ENCODE data around the gene CUBN. TPM values are rescaled to one million over a fixed set of nuclear protein-coding genes. Genes with fewer than 3 reads are reported as not detected.
"Not testable (repeated sequence)": the region's sequence is repeated elsewhere in the genome, so short reads cannot be mapped to it uniquely, and the experiment has no call there.

Gene CUBN
- total RNA-seq, 1 donor from 2014 or later = 2.0 TPM

DNA sequence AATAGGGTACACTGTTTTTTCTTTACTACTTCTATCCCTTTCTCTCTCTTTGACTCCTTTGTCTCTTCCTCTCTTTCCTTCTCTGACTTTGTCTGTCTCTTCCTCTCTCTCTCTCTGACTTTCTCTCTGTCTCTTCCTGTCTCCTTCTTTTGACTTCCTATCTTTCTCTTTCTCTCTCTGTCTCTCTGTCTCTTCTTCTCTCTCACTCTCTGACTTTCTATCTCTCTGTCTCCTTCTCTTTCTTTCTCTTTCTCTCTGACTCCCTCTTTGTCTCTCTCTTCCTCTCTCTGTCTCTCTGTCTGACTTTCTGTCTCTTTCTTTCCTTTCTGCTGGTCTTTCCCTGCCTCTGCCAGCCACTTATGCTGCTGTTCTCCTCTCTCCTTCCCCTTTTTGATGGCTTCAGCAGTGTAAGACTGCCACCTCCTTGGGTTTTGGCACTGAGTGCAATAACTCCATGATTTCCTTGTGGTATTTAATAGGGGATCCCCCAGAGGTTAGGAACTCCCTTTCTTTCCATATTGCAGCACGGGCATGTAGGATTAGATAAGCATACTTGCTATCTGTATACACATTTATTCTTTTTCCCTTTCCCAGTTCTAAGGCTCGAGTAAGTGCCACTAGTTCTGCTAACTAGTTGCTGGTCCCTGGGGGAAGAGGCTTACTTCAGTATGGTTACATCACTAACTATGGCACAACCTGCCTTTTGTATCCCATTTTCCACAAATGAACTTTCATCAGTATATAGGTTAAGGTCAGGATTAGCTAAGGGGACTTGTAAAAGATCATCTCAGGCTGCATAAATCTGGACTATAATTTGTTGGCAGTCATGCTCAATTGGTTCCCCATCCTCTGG lies 116.3 kb downstream of the CUBN start:
- DNase-seq (ENCODE audit: low read depth, low spot score) = not testable (repeated sequence)

DNA sequence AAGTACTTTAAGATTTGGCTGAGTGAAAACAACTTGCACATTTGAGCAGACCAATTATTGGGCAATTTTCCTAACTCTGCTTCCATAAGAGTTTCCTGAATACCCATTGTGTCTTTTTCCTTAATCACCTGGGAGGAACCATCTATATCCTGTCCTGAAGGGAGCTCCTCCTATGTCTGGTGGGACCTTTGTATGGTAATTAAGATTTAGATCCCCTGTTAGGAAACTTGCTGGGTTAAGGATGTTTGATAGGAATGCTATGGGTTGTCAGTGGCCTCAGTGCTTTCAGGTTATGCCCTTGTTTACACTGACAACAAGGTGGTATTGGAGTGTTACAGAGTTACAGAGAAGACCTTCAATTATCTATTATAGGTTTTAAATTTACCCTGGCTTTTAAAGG lies 116.9 kb downstream of the CUBN start:
- DNase-seq (ENCODE audit: low read depth, low spot score) = not testable (repeated sequence)

- DNase-seq (ENCODE audit: low read depth, low spot score) = no peak
Measured at GRCh38 chr10:17010363-17011145, 119.1 kb downstream of the CUBN start.

- DNase-seq (ENCODE audit: low read depth, low spot score) = no peak
Measured at GRCh38 chr10:17009212-17009700, 120.4 kb downstream of the CUBN start.

- DNase-seq (ENCODE audit: low read depth, low spot score) = no peak
Measured at GRCh38 chr10:17007418-17007770, 122.2 kb downstream of the CUBN start.

- peak; percentile 78 for DNase-seq (ENCODE audit: low read depth, low spot score)
Measured at GRCh38 chr10:17006631-17007417, 122.8 kb downstream of the CUBN start.

DNA sequence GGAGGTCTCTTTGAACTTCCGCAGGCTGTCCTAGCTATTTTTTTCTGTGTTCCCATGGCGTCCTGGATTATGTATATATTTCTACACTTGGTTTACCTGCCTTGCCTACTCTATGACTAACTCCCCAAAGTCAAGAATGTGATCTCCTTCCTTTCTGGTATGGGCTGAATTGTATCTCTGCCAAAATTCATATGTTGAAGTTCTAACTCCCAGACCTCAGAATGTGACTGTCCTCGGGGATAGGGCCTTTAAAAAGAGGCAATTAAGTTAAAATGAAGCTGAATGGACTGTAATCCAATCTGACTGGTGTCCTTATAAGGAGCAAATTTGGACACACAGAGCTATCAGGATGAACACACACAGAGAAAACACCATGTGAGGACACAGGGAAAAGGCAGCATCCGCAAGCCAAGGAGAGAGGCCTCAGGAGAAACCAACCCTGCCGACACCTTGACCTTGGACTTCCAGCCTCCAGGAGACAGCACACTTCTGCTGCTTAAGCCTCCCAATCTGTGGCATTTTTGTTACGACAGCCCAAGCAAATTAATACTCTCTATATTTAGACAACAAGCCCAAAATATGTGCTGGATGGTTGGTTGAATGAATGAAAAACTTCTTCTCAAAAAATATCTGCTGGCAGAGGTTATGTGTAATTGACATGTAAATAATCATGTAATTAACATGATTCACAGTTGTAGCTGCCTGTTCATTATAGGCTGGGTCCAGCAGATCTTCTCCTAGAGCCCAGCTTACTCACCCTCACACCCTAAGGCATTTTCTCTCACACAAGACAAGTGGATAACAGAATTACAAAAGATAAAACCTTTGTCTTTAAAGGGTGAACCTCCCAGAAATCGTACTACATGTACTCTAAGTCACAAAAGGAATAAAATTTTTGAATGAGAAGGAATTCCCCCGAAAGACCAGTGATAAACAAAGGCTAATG lies 123.7 kb downstream of the CUBN start:
- DNase-seq (ENCODE audit: low read depth, low spot score) = no peak

DNA sequence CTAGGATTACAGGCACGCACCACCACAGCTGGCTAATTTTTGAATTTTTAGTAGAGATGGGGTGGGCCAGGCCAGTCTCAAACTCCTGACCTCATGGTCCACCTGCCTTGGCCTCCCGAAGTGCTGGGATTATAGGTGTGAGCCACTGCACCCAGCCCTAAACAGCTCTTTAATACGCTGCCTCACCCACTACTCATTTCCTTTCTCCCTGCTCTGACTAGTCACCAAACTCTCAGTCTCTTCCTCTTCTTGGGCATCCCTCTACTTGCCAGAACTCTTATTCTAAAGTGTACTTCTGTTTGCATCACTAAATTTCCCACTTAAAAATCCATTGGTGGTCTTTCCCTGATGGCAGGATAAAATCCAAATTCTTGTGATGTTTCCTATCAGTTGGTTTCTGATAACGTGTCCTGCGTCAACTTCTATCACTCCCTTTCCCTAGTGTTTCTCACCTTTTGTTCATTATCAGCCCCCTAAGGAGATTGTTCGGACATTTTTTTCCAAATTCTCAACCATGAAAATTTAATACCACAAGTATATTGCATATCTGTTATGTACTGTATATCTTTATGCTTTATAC lies 124.7 kb downstream of the CUBN start:
- no peak for DNase-seq (ENCODE audit: low read depth, low spot score)

DNA sequence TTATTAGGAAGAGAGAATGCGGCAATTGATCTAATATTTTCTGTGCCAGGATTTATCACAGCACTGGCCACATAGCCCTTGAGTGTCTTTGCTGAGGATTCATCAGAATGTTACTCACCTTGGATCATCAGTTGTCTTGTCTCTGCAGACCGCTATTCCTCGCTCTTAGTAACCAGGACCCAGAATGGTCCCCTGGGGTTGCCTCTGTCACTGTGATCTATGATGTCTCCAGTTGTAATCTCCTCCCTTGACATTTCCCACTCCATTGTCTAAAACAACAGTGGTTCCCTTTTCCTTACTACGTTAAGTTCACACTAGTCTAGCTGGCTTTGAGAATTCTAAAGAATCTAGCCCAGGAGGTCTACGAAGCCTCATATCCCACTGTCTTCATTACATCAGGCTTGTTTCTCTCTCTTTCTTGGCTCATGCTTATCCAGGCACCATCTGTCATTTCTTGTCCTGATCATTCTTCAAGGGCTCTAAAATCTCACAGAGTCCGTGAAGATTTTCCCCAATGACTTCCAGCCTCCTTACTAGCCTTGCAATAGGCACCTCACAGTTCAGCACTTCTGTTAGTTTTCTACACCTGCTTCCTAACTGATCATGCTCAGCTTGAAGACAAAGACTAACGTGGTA lies 125.8 kb downstream of the CUBN start:
- DNase-seq (ENCODE audit: low read depth, low spot score) = no peak

DNA sequence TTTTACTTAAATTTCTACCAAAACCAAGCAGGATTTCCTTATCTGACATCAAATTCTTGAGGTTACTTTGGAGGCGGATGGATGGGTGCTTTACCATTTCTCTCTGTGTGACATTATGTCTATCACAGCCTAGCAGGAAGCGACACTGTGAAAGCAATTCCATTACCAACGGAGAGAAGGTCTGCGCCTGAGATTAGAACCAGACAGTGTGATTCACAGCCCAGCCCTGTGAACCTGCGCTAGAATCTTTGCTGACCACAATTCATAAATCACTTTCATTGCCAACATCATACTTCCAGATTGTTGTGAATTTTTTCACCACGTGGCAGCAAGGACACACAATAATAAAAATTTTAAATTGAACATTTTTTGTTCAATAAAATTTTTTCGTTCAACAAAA lies 126.5 kb downstream of the CUBN start:
- DNase-seq (ENCODE audit: low read depth, low spot score) = no peak

DNA sequence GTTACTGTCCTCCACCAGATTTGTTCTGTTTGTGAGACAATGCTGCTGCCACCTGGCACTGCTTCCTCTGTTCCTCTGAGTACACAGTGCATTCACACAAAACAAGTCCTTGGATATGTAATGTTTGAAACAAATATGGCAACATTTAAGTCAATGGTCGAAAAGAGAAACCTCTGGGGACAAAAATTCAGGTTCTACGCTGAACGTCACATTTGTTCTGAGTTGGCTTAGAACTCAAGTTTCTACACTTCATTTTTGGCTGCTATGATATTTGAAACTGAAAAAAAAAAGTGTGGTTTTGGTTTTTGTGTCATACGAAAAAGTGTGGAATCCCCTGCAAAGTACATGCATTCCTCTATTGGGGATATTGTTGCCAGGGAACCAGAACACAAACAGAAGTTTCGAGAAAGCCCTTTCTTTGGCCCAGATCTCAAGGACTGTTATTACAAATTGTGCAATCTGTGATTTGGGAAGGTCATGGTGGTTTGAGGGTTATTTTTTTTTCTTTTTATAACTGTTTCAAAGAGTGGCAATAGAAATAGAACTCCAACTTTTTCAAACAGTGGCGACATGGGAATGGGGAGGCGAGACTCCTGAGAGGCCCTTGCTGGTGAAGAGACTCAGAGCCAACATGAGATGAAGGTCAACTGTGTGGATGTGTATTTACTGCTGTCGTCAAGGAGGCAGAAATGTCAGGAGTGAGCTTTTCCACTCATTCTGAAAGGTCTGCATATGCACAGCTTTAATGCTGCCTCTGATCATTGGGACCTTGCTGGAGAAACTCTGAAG lies 127.5 kb downstream of the CUBN start:
- DNase-seq (ENCODE audit: low read depth, low spot score) = no peak

DNA sequence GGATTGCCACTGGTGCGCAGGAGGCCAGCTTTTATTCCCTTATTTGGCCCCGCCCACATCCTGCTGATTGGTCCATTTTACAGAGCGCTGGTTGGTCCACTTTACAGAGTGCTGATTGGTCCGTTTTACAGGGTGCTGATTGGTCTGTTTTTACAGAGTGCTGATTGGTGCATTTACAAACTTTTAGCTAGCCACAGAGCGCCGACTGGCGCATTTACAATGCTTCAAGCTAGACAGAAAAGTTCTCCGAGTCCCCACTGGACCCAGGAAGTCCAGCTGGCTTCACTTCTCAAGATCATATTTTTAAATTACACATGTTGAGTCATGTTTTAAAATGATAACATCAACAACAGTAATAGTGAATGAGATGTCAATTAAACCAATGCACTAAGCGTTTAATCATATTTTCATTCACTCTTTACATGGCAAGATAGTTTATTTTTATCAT lies 128.3 kb downstream of the CUBN start:
- DNase-seq (ENCODE audit: low read depth, low spot score) = no peak

DNA sequence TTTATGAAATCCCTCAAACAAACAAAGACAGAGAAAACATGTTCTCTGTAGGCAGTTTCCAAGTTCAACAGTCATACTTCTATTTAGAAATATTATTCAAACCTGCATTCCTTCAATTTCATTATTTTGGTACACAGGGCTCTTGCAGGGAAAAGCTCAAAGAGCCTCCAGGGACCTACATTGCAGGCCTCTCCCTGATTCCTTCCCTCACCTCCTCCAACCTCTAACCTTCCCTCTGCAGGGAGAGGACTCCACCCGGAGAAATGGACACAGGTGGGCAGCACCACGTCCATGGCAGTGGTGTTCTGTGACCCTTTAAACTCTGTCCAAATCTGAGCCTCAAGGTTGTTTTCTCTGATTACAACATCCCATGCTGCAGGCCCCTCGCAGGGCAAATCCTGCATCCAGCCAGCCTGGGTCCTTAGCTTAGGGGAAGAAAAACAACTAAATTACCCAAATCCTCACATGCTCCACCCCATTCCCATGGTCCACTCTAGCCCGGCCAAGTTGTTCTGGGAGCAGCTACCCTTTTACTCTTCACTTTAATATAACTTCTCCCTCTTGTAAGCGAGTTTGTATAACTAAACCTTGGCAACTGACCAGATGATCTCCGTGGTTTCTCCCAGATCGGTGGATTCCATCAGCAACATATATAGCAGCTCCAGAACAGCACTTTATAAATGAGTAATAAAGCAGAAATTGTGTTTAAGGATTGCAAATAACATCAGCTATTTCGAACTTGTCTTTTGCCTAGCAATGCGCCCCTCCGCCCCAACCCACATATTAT lies 129.8 kb downstream of the CUBN start:
- no peak for DNase-seq (ENCODE audit: low read depth, low spot score)

- DNase-seq (ENCODE audit: low read depth, low spot score) = peak; percentile 83
Measured at GRCh38 chr10:16996530-16996964, 133.1 kb downstream of the CUBN start.

DNA sequence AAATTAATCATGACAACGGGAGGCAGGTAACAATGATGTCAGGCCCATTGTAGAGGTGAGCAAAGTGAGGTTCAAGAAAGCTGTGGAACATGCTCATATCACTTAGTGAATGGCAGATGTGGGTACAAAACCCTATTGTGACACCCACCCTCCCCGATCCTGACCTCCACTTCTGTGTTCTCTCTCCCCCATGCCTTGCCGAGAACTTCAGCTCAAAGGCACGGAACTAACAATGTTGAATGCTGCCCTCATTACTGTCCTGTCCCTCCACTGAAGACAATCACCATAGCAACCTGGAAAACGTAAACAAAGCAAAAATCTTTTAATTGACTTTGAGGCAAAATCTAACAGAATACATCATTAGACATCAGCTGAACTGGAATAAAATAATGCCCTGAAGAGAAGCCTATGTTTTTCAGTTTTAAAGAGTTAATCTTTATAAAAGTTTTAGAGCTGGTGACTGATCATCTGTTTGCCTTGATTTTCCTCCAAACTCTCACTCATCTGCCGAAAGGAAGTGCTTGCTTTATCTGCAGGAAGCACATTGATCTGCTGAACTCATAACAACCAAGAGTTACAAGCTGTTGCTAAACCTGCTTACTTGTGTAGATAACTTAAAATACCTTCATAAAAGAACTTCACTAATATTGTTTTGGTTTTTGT lies 133.6 kb downstream of the CUBN start:
- peak; percentile 97 for DNase-seq (ENCODE audit: low read depth, low spot score)

- DNase-seq (ENCODE audit: low read depth, low spot score) = peak; percentile 76
Measured at GRCh38 chr10:16993186-16993585, 136.4 kb downstream of the CUBN start.

GRCh38 chr10:16992611-16993119 lies 136.9 kb downstream of the CUBN start:
- no peak for DNase-seq (ENCODE audit: low read depth, low spot score)

All from pulmonary artery endothelial cell (primary cell).